Stomach (tissue), 9 donors: ENCODE results near the gene ZNF683. TPM values are rescaled to one million over a fixed set of nuclear protein-coding genes. Genes with fewer than 3 reads are reported as not detected.

Experiments
- DNase-seq, 2 donors: peaks; one replicate each; pipeline versions ENCODE4 v3.0.0 to v3.0.0-alpha.2; 2013 to 2019
- H3K27ac ChIP-seq, 5 donors: fragments of 200-600 bp in 4 of 5; sonication (generic) in 4 of 5; one replicate each; pipeline ENCODE4 v1.5.1; 2013 to 2019; ENCODE audit warnings: mild to moderate bottlenecking in 1 of 5, moderate library complexity in 1 of 5
- H3K27me3 ChIP-seq, 3 donors: fragments of 200-600 bp; sonication (generic); one replicate each; pipeline ENCODE4 v1.5.1; 2017 to 2019; ENCODE audit warnings: mixed run types in 1 of 3
- H3K36me3 ChIP-seq, 4 donors: fragments of 200-600 bp; sonication (generic); 1 replicate in 3 of 4; 2 replicates in 1 of 4; pipeline ENCODE4 v1.5.1; 2016 to 2019
- H3K4me1 ChIP-seq, 4 donors: fragments of 200-600 bp; sonication (generic); one replicate each; pipeline ENCODE4 v1.5.1; 2016 to 2019
- H3K4me3 ChIP-seq, 4 donors: fragments of 200-600 bp; sonication (generic) in 3 of 4; one replicate each; pipeline ENCODE4 v1.5.1; 2016 to 2019; ENCODE audit warnings: mild to moderate bottlenecking in 1 of 4
- H3K9me3 ChIP-seq, 4 donors: fragments of 200-600 bp; sonication (generic); one replicate each; pipeline ENCODE4 v1.5.1; 2016 to 2019
- EP300 ChIP-seq: sonication (generic); formaldehyde crosslinking; IDR thresholded peaks from one replicate; pipeline ENCODE4 v1.6.1; 2017; ENCODE audit warnings: antibody characterized with exemption
- POLR2A ChIP-seq, 4 donors: fragments of 450-650 bp; IDR thresholded peaks; one replicate each; pipeline ENCODE4 v1.6.1; 2016; ENCODE audit warnings: antibody characterized with exemption in 4 of 4, control low read depth in 2 of 4, mild to moderate bottlenecking in 1 of 4, moderate library complexity in 1 of 4
- POLR2AphosphoS5 ChIP-seq, 3 donors: sonication (generic); formaldehyde crosslinking; IDR thresholded peaks; one replicate each; pipeline ENCODE4 v1.6.1; 2016; ENCODE audit warnings: antibody characterized with exemption in 3 of 3
- WGBS, 5 donors: extraction: QIAGEN DNeasy Blood & Tissue Kit in 3 of 5; methylation state at CpG; one replicate each; pipeline versions ENCODE4 v1.1.5 to v1.1.7; 2013 to 2018; 5-methylcytosine and 5-hydroxymethylcytosine counted together
- intact Hi-C: fragments of 100-400 bp; cut with DNase I; formaldehyde crosslinking; loops from one replicate; pipeline ENCODE4 v1.15.1; 2023; ENCODE audit warnings: low total_unique reads
- polyA plus RNA-seq, 3 donors: library from polyadenylated mRNA; stranded (reverse); fragments of 200-250 nt; gene quantifications; one replicate each; pipeline ENCODE4 v1.2.3, GENCODE V29; 2013
- total RNA-seq, 5 donors: library from RNA; depleted of rRNA; stranded (reverse); fragments of >200 nt; gene quantifications; one replicate each; pipeline versions ENCODE4 v1.1.0 to v1.2.3, GENCODE V29; 2014 to 2016
- TF ChIP-seq, protein P1 (sequence below), 7 experiments: fragments of 450-650 bp in 4 of 7; fragments of 200-600 bp in 3 of 7; sonication (generic) in 3 of 7; IDR thresholded peaks; one replicate each; pipeline ENCODE4 v1.5.1; 2016 to 2019; ENCODE audit warnings: antibody characterized with exemption in 7 of 7, control low read depth in 2 of 7, mild to moderate bottlenecking in 1 of 7
- donor health status: healthy with polysubstance abuse.
- donor health status: Bipolar disorder and iron deficiency.
- donor health status: healthy.

The ZNF683 gene
- total and polyA plus RNA-seq, 8 donors = 0.25 to 3.6 (median 0.90) TPM; not detected in 4

DNA sequence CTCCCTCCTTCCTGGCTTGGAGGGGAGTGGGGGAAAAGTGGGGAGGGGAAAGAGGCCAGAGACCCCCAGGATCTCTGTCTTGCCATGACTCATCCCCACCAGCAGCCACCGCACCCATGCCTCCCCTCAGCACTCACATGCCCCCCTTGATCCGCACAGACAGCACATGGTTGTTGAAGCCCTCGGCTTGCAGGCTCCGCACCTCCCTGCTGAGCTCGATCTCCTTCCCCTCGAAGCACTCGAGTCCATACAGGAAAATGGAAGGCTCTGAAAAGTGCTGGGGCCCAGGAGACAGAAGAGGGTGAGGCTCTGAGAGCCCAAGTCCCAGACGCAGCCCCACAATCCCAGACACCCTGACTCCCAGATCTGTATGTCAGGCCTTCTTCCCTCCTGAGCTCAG lies 44.0 kb downstream of the ZNF683 start:
- H3K9me3 ChIP-seq = no peaks in the 10 kb centered on the region
- H3K4me3 ChIP-seq = no peak overlapping the region
- peaks cover 0 to 34% (median 0%) of the 10 kb centered on the region in 3 donors for H3K27me3 ChIP-seq
- DNase-seq = no peak
- no peaks in the 10 kb centered on the region for H3K4me1 ChIP-seq
- no peaks in the 10 kb centered on the region for H3K36me3 ChIP-seq
- 78 to 89% (median 85%) methylated on average over 8 of the region's 8 CpGs for WGBS, 5 donors
- TF ChIP-seq, protein P1, sequence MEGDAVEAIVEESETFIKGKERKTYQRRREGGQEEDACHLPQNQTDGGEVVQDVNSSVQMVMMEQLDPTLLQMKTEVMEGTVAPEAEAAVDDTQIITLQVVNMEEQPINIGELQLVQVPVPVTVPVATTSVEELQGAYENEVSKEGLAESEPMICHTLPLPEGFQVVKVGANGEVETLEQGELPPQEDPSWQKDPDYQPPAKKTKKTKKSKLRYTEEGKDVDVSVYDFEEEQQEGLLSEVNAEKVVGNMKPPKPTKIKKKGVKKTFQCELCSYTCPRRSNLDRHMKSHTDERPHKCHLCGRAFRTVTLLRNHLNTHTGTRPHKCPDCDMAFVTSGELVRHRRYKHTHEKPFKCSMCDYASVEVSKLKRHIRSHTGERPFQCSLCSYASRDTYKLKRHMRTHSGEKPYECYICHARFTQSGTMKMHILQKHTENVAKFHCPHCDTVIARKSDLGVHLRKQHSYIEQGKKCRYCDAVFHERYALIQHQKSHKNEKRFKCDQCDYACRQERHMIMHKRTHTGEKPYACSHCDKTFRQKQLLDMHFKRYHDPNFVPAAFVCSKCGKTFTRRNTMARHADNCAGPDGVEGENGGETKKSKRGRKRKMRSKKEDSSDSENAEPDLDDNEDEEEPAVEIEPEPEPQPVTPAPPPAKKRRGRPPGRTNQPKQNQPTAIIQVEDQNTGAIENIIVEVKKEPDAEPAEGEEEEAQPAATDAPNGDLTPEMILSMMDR (IDR thresholded peaks at IDR 0.05) = no peak
- TF ChIP-seq POLR2AphosphoS5 (IDR thresholded peaks at IDR 0.05) = no peak
- TF ChIP-seq POLR2A (IDR thresholded peaks at IDR 0.05) = no peak
- no peak for TF ChIP-seq EP300
- intact Hi-C loops = no loop called here
- no peak overlapping the region for H3K27ac ChIP-seq

DNA sequence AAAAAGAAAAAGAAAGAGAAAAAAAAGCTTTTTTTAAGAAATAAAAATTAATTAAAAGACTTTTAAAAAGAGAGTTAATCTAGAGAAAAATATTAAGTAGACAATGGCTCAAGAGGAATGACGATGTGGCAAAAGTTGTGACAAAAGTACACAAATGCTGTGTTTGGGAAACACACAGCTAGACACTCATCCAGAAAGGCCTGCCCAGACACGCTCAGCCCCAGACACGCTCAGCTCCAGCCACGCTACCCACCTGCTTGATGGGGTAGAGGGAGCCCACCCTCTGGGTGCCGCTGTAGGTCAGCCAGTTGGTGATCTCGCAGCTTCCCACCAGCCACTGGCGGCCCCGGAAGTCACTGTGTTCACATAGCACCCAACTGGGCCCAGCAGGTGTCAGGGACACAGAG lies 44.6 kb downstream of the ZNF683 start:
- H3K36me3 ChIP-seq = no peaks in the 10 kb centered on the region
- no peak overlapping the region for H3K27ac ChIP-seq
- no peaks in the 10 kb centered on the region for H3K9me3 ChIP-seq
- TF ChIP-seq EP300 (no peak), POLR2A (IDR thresholded peaks at IDR 0.05) (no peak), POLR2AphosphoS5 (IDR thresholded peaks at IDR 0.05) (no peak)
- TF ChIP-seq, protein P1 (IDR thresholded peaks at IDR 0.05) = no peak
- no peak for DNase-seq
- no peaks in the 10 kb centered on the region for H3K4me1 ChIP-seq
- peaks cover 0 to 28% (median 0%) of the 10 kb centered on the region in 3 donors for H3K27me3 ChIP-seq
- no peak overlapping the region for H3K4me3 ChIP-seq
- 73 to 88% (median 83%) methylated on average over 8 of the region's 8 CpGs for WGBS, 5 donors
- intact Hi-C loops = no loop called here

DNA sequence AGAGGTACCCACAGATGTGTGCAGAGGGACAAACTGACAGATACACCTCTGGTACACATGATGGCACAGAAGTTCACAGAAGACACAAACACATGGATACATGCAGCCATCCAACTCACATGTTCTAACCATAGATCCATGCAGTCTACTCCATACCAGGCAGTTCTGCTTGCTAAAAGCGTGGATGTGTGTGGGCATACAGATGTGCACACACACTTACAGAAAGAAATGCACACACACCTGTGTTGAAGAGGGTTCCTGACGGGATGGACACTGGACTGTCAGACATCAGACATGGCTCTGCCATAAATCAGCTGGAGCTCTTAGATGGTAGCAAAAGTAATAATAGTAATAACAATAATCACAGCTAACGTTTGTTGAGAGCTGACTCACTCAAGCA lies 48.0 kb downstream of the ZNF683 start:
- WGBS, 5 donors = 73 to 82% (median 78%) methylated on average over 3 of the region's 3 CpGs
- Histone ChIP-seq H3K4me3 (no peak overlapping the region), H3K9me3 (no peaks in the 10 kb centered on the region), H3K36me3 (no peaks in the 10 kb centered on the region), H3K27ac (no peak overlapping the region), H3K27me3 (peaks cover 0 to 21% (median 0%) of the 10 kb centered on the region in 3 donors), H3K4me1 (peaks cover 0 to 13% (median 10%) of the 10 kb centered on the region in 4 donors)
- DNase-seq = no peak
- intact Hi-C loops = loop anchor here (5.0 kb wide), 2 partner anchors 37 to 52 kb away; no protein-coding TSS in a partner anchor
- TF ChIP-seq POLR2AphosphoS5 (IDR thresholded peaks at IDR 0.05) (no peak), EP300 (no peak), POLR2A (IDR thresholded peaks at IDR 0.05) (no peak)
- TF ChIP-seq, protein P1 (IDR thresholded peaks at IDR 0.05) = no peak

DNA sequence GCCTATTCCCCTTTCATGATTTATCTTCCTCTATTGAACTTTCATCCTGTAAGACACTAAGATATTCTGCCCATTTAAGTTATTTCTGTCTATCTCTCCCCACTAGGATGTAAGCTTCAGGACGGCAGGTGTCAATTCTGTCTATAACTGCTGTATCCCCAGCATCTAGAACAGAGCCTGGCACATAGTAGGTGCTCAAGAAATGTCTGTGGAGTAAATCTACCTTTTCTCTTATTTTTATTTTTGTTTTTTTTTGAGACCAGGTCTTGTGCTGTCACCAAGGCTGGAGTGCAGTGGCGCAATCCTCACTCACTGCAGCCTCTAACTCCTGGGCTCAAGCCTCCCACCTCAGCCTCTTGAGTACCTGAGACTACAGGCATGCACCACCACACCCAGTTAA lies 49.2 kb downstream of the ZNF683 start:
- Histone ChIP-seq H3K9me3 (no peaks in the 10 kb centered on the region), H3K36me3 (no peaks in the 10 kb centered on the region), H3K4me3 (no peak overlapping the region), H3K27me3 (peaks cover 0 to 18% (median 0%) of the 10 kb centered on the region in 3 donors), H3K4me1 (peaks cover 0 to 13% (median 10%) of the 10 kb centered on the region in 4 donors), H3K27ac (no peak overlapping the region)
- WGBS, 5 donors = 92 to 97% (median 92%) methylated on average over 2 of the region's 2 CpGs
- TF ChIP-seq POLR2A (IDR thresholded peaks at IDR 0.05) (no peak), POLR2AphosphoS5 (IDR thresholded peaks at IDR 0.05) (no peak)
- intact Hi-C loops = loop anchor here (5.0 kb wide), 2 partner anchors 36 to 51 kb away; no protein-coding TSS in a partner anchor
- no peak for DNase-seq

DNA sequence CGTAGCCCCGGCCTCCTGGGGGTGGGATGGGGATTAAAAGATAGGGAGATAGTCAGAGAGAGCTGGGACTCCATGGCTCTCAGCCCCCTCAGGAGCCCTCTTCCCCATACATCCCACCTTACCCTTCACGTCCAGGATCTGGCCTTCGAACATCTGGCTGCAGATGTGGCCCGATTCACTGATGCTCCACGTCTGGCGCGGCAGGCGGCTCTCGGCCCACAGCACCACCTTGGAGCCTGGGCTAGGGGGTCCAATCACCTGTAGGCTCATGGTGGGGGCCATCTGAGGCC lies 50.6 kb downstream of the ZNF683 start:
- 54 to 78% (median 75%) methylated on average over 5 to 10 of the region's 10 CpGs for WGBS, 5 donors
- H3K27me3 ChIP-seq = peaks cover 0 to 14% (median 0%) of the 10 kb centered on the region in 3 donors
- no peak overlapping the region for H3K27ac ChIP-seq
- intact Hi-C loops = loop anchor here (5.0 kb wide), 2 partner anchors 35 to 50 kb away; no protein-coding TSS in a partner anchor
- H3K4me1 ChIP-seq = peaks cover 0 to 24% (median 10%) of the 10 kb centered on the region in 4 donors
- no peak for DNase-seq
- no peaks in the 10 kb centered on the region for H3K36me3 ChIP-seq
- TF ChIP-seq, protein P1 (IDR thresholded peaks at IDR 0.05) = no peak
- TF ChIP-seq POLR2A (IDR thresholded peaks at IDR 0.05) = no peak
- TF ChIP-seq POLR2AphosphoS5 (IDR thresholded peaks at IDR 0.05) = no peak
- TF ChIP-seq EP300 = no peak
- H3K9me3 ChIP-seq = no peaks in the 10 kb centered on the region
- H3K4me3 ChIP-seq = no peak overlapping the region
